Endothelial cell of umbilical vein (primary cell): ENCODE results near the gene DMRT3. TPM values are rescaled to one million over a fixed set of nuclear protein-coding genes. Genes with fewer than 3 reads are reported as not detected.
A peak's percentile ranks its signal among the peaks of the same experiment; 100 is the strongest.

ENCODE experiments used
- BruUV-seq: library from RNA; stranded (reverse); fragments of 400-500 nt; replicated peaks from 2 replicates; lab custom pipeline; 2021; lab: Mats Ljungman, UMichigan
- CTCF ChIA-PET: fragments of 300-600, 350-600 bp; sonication (Branson Sonifier 250); formaldehyde crosslinking; loops from one replicate; lab custom pipeline; 2021; ENCODE audit warnings: antibody characterized with exemption, inconsistent platforms; lab: Charles Lee
- POLR2A ChIA-PET: fragments of 300-600, 350-600 bp; sonication (Branson Sonifier 250); formaldehyde crosslinking; loops from one replicate; lab custom pipeline; 2021; ENCODE audit warnings: antibody characterized with exemption, inconsistent platforms; lab: Charles Lee
- DNase-seq: peaks from one replicate; pipeline ENCODE4 v3.0.0-alpha.2; 2011; ENCODE audit warnings: low read depth, low spot score
- FAIRE-seq: peaks from 2 replicates; lab custom pipeline; 2011; peaks lifted over from hg19 to GRCh38; lab: Jason Lieb, UNC
- H2AFZ ChIP-seq: 2 replicates; pipeline ENCODE4 v1.6.0; 2012; ENCODE audit warnings: low read depth, low read length, control low read depth, inconsistent platforms
- H3K27ac ChIP-seq: 2 replicates; pipeline ENCODE4 v1.5.1; 2011; ENCODE audit warnings: low read depth, mild to moderate bottlenecking, control low read depth, low read length, moderate library complexity; ENCODE audit not compliant: insufficient read depth
- H3K27me3 ChIP-seq, 2 experiments: 2 replicates each; pipeline versions ENCODE4 v1.6.0 to v1.6.1; 2011; ENCODE audit warnings: low read length in 2 of 2, mixed read lengths in 1 of 2; ENCODE audit not compliant: control insufficient read depth in 2 of 2, insufficient read depth in 2 of 2
- H3K36me3 ChIP-seq, 2 experiments: 2 replicates in 1 of 2; 3 replicates in 1 of 2; pipeline ENCODE4 v1.5.1; 2011; ENCODE audit warnings: low read length in 2 of 2, mild to moderate bottlenecking in 1 of 2, moderate library complexity in 1 of 2; ENCODE audit not compliant: control insufficient read depth in 2 of 2, insufficient read depth in 2 of 2; ENCODE audit errors: extremely low read depth in 1 of 2
- H3K4me1 ChIP-seq: 3 replicates; pipeline ENCODE4 v1.5.1; 2011; ENCODE audit warnings: mild to moderate bottlenecking, low read length; ENCODE audit not compliant: control insufficient read depth, insufficient read depth; ENCODE audit errors: extremely low read depth
- H3K4me2 ChIP-seq: 2 replicates; pipeline ENCODE4 v1.6.1; 2011; ENCODE audit warnings: low read length, control low read depth, mixed read lengths; ENCODE audit not compliant: insufficient read depth
- H3K4me3 ChIP-seq, 3 experiments: fragments of 200-600 bp in 1 of 3; sonication (generic), shearing (Covaris generic) in 1 of 3; replicated peaks in 1 of 3; 2 replicates each; pipeline ENCODE4 v1.5.1; 2011 to 2016; ENCODE audit warnings: control low read depth in 3 of 3, low read length in 3 of 3, mild to moderate bottlenecking in 2 of 3, inconsistent platforms in 1 of 3, low read depth in 1 of 3, moderate library complexity in 1 of 3; ENCODE audit not compliant: insufficient read depth in 1 of 3
- H3K79me2 ChIP-seq: 2 replicates; pipeline ENCODE4 v1.6.0; 2012; ENCODE audit warnings: low read length, inconsistent platforms; ENCODE audit not compliant: control insufficient read depth, insufficient read depth
- H3K9ac ChIP-seq: replicated peaks from 2 replicates; pipeline ENCODE3; 2011; ENCODE audit warnings: low read length, control low read depth; ENCODE audit not compliant: insufficient read depth; ENCODE audit errors: extremely low read depth
- H3K9me1 ChIP-seq: replicated peaks from 3 replicates; pipeline ENCODE4 v1.6.0; 2011; ENCODE audit warnings: mild to moderate bottlenecking, low read length; ENCODE audit not compliant: control insufficient read depth, insufficient read depth; ENCODE audit errors: extremely low read depth
- H3K9me3 ChIP-seq: replicated peaks from 2 replicates; pipeline ENCODE4 v1.5.1; 2012; ENCODE audit warnings: low read length, inconsistent platforms; ENCODE audit not compliant: control insufficient read depth, insufficient read depth
- H4K20me1 ChIP-seq: replicated peaks from 2 replicates; pipeline ENCODE3; 2011; ENCODE audit warnings: mild to moderate bottlenecking, low read length; ENCODE audit not compliant: control insufficient read depth, insufficient read depth; ENCODE audit errors: extremely low read depth
- CTCF ChIP-seq, 2 donors: IDR thresholded peaks; 1 replicate in 1 of 2; 2 replicates in 1 of 2; pipeline ENCODE4 v1.5.1; 2011; ENCODE audit warnings: low read length in 2 of 2, mild to moderate bottlenecking in 2 of 2, moderate library complexity in 2 of 2, control low read depth in 1 of 2, inconsistent platforms in 1 of 2, low read depth in 1 of 2; ENCODE audit not compliant: insufficient read depth in 1 of 2; ENCODE audit errors: extremely low read depth in 1 of 2
- EZH2 ChIP-seq: IDR thresholded peaks from 2 replicates; pipeline ENCODE4 v1.6.1; 2012; ENCODE audit warnings: borderline replicate concordance, low read depth, mild to moderate bottlenecking, moderate library complexity, low read length, inconsistent platforms; ENCODE audit not compliant: severe bottlenecking
- FOS ChIP-seq: IDR thresholded peaks from 2 replicates; pipeline ENCODE4 v1.6.1; 2011; ENCODE audit warnings: mild to moderate bottlenecking, low read length, moderate library complexity, borderline replicate concordance; ENCODE audit not compliant: insufficient read depth
- GATA2 ChIP-seq: IDR thresholded peaks from 2 replicates; pipeline ENCODE4 v1.7.0; 2011; ENCODE audit warnings: low read depth, mild to moderate bottlenecking, moderate library complexity, mixed read lengths, low read length; ENCODE audit not compliant: insufficient read length, insufficient read depth
- JUN ChIP-seq: IDR thresholded peaks from 2 replicates; pipeline ENCODE4 v1.6.1; 2011; ENCODE audit warnings: borderline replicate concordance, low read depth; ENCODE audit not compliant: insufficient read length, insufficient read depth
- MYC ChIP-seq: IDR thresholded peaks from one replicate; pipeline ENCODE4 v1.6.1; 2011; ENCODE audit warnings: mild to moderate bottlenecking, low read depth, low read length
- POLR2A ChIP-seq: IDR thresholded peaks from 2 replicates; pipeline ENCODE4 v1.6.1; 2012; ENCODE audit warnings: low read depth, mild to moderate bottlenecking, control low read depth, low read length
- POLR2AphosphoS5 ChIP-seq: IDR thresholded peaks from 2 replicates; pipeline ENCODE4 v1.6.1; 2012; ENCODE audit warnings: low read depth, mild to moderate bottlenecking, control low read depth, low read length, moderate library complexity; ENCODE audit not compliant: insufficient read depth
- dilution Hi-C: fragments of 300-500 bp; cut with MboI; formaldehyde crosslinking; loops from one replicate; pipeline ENCODE4 v1.15.0; 2019; ENCODE audit warnings: low sequenced_read_pairs; ENCODE audit not compliant: extremely low pct_ligation_motif_present
- intact Hi-C: fragments of 100-400 bp; cut with micrococcal nuclease; formaldehyde crosslinking; loops from one replicate; pipeline ENCODE4 v1.10.0; 2022
- polyA plus RNA-seq, 4 experiments: library from polyadenylated mRNA; depleted of rRNA in 3 of 4; stranded (reverse) in 3 of 4; unstranded in 1 of 4; fragments of >200 nt; gene quantifications; 2 replicates each; pipeline versions ENCODE4 v1.2.1 to v1.2.3, GENCODE V29; 2011 to 2012; ENCODE audit warnings: missing spikeins in 1 of 4
- total RNA-seq: library from RNA; stranded (reverse); gene quantifications from 2 replicates; pipeline ENCODE4 v1.2.3, GENCODE V29; 2021

Gene DMRT3
- total and polyA plus RNA-seq, 2 donors (not counting 3 experiments of a cell fraction or from before 2014, with no cell fraction given): not detected

- H3K79me2 ChIP-seq: no peaks in the 10 kb centered on the region
- TF ChIP-seq EZH2: no peak
- no peak for TF ChIP-seq POLR2AphosphoS5
- no peak for TF ChIP-seq POLR2A
- no peak for TF ChIP-seq GATA2
- no peak for TF ChIP-seq JUN
- TF ChIP-seq CTCF (IDR thresholded peaks at IDR 0.05; ENCODE audit: extremely low read depth in 1 of 2, insufficient read depth in 1 of 2, low read depth in 1 of 2, low read length in 2 of 2): peak; percentile 90 to 95
- TF ChIP-seq MYC: no peak
- TF ChIP-seq FOS: no peak
- H2AFZ ChIP-seq: peak overlapping the region; percentile 44
- no peaks in the 10 kb centered on the region for H3K4me1 ChIP-seq
- no peak overlapping the region for H3K4me3 ChIP-seq
- ChIA-PET CTCF (interaction anchor here (0.5 to 3.8 kb wide), 54 partner anchors 9 to 1078 kb away, joined by 3 to 50 read pairs (median 4); no protein-coding TSS in a partner anchor), POLR2A (no interaction called here)
- dilution Hi-C loops: no loop called here
- no peaks in the 10 kb centered on the region for H3K9me1 ChIP-seq
- intact Hi-C loops: loop anchor here (1.0 to 5.0 kb wide), 6 partner anchors 116 to 662 kb away; no protein-coding TSS in a partner anchor
- H3K27ac ChIP-seq: no peak overlapping the region
- H4K20me1 ChIP-seq: no peaks in the 10 kb centered on the region
- no peaks in the 10 kb centered on the region for H3K36me3 ChIP-seq
- no peak overlapping the region for H3K9ac ChIP-seq
- no TSS peak for BruUV-seq
- DNase-seq: peak; percentile 69
- FAIRE-seq: peak; percentile 86
- H3K4me2 ChIP-seq: no peak overlapping the region
- no peaks in the 10 kb centered on the region for H3K27me3 ChIP-seq
- no peaks in the 10 kb centered on the region for H3K9me3 ChIP-seq
These were observed 32.7 kb downstream of the DMRT3 start for GRCh38 chr9:1009101-1009707.
